Activated CD4-positive, alpha-beta T cell treated with anti-CD3 and anti-CD28 coated beads, Interleukin-2, amount 50 U/mL, for 4 hours (primary cell): ENCODE data around the gene NUDT1.

Experiments
- DNase-seq, 2 experiments: peaks; one replicate each; pipeline ENCODE4 v3.0.0-alpha.2; 2020

Gene NUDT1

GRCh38 chr7:2271273-2272026, 29.4 kb downstream of the NUDT1 start:
- DNase-seq = no peak

GRCh38 chr7:2272031-2272430, 30.0 kb downstream of the NUDT1 start:
- no peak for DNase-seq

GRCh38 chr7:2273866-2274265, 31.8 kb downstream of the NUDT1 start:
- no peak for DNase-seq

GRCh38 chr7:2274666-2275065, 32.6 kb downstream of the NUDT1 start:
- no peak for DNase-seq

GRCh38 chr7:2275101-2275500, 33.1 kb downstream of the NUDT1 start:
- DNase-seq = no peak

- no peak for DNase-seq
Measured at GRCh38 chr7:2276107-2276506, 34.1 kb downstream of the NUDT1 start.

- no peak for DNase-seq
Measured at GRCh38 chr7:2278026-2278425, 36.0 kb downstream of the NUDT1 start.

GRCh38 chr7:2279896-2280295, 37.9 kb downstream of the NUDT1 start:
- DNase-seq = no peak

GRCh38 chr7:2280424-2280823, 38.4 kb downstream of the NUDT1 start:
- DNase-seq = no peak

GRCh38 chr7:2281541-2281940, 39.5 kb downstream of the NUDT1 start:
- no peak for DNase-seq

GRCh38 chr7:2282185-2282751, 40.2 kb downstream of the NUDT1 start:
- DNase-seq = no peak

- no peak for DNase-seq
Measured at GRCh38 chr7:2283074-2283473, 41.0 kb downstream of the NUDT1 start.

GRCh38 chr7:2287745-2288144, 45.7 kb downstream of the NUDT1 start:
- DNase-seq = no peak

- DNase-seq = no peak
Measured at GRCh38 chr7:2288503-2288902, 46.5 kb downstream of the NUDT1 start.

GRCh38 chr7:2289111-2289586, 47.1 kb downstream of the NUDT1 start:
- DNase-seq = no peak

- DNase-seq = no peak
Measured at GRCh38 chr7:2289621-2290020, 47.6 kb downstream of the NUDT1 start.

GRCh38 chr7:2290877-2291276, 48.9 kb downstream of the NUDT1 start:
- DNase-seq = no peak

GRCh38 chr7:2295936-2296620, 54.1 kb downstream of the NUDT1 start:
- no peak for DNase-seq

GRCh38 chr7:2296832-2297231, 54.8 kb downstream of the NUDT1 start:
- DNase-seq = no peak

GRCh38 chr7:2299131-2299829, 57.3 kb downstream of the NUDT1 start:
- peak; percentile 11 to 35 for DNase-seq

- DNase-seq = no peak
Measured at GRCh38 chr7:2299870-2300512, 58.0 kb downstream of the NUDT1 start.
